ENCODE data around the gene ANKRD11.

The ANKRD11 gene

DNA sequence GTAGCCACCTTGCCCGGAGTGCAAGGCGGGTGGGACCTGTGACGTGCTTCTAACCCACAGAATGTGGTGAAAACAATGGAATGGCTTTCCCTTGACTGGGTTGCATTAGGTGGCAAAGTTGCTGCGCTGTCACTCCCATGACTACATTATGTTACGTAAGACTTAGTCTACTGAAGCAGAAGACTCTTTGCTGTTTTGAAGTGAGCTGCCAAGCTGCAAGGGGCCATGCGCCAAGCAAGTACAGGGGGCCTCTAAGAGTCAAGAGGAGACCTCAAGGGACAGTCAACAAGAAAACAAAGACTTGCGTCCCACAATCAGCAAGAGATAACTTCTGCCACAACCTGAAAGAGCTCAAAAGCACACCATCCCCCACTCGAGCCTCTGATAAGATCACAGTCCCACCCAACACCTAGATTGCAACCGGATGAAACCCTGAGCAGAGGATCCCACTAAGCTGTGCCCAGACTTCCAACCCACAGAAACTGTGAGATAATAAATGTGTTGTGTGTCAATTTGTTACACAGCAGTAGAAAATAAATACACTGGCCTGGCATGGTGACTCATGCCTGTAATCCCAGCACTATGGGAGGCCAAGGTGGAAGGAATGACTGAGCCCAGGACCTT is 16.5 kb downstream of the ANKRD11 start:
- no peak overlapping the region for H3K9ac ChIP-seq (ENCODE audit: low read depth, low read length, poor library complexity, severe bottlenecking)
- no peak for TF ChIP-seq EZH2phosphoT487 (IDR thresholded peaks at IDR 0.05; ENCODE audit: borderline replicate concordance)
- TF ChIP-seq, protein P1, sequence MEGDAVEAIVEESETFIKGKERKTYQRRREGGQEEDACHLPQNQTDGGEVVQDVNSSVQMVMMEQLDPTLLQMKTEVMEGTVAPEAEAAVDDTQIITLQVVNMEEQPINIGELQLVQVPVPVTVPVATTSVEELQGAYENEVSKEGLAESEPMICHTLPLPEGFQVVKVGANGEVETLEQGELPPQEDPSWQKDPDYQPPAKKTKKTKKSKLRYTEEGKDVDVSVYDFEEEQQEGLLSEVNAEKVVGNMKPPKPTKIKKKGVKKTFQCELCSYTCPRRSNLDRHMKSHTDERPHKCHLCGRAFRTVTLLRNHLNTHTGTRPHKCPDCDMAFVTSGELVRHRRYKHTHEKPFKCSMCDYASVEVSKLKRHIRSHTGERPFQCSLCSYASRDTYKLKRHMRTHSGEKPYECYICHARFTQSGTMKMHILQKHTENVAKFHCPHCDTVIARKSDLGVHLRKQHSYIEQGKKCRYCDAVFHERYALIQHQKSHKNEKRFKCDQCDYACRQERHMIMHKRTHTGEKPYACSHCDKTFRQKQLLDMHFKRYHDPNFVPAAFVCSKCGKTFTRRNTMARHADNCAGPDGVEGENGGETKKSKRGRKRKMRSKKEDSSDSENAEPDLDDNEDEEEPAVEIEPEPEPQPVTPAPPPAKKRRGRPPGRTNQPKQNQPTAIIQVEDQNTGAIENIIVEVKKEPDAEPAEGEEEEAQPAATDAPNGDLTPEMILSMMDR (conservative IDR thresholded peaks at IDR 0.05; ENCODE audit: low read length), result no peak
- H4K20me1 ChIP-seq (ENCODE audit: insufficient read depth, low read length, poor library complexity, severe bottlenecking), result peaks cover 72% of the 10 kb centered on the region
- H2AFZ ChIP-seq (ENCODE audit: low read length), result no peak overlapping the region
- no peaks in the 10 kb centered on the region for H3K9me2 ChIP-seq (replicated peaks; ENCODE audit: low read depth, low read length)
- H3K9me3 ChIP-seq (ENCODE audit: insufficient read depth, low read depth, low read length), result no peaks in the 10 kb centered on the region
- H3K4me2 ChIP-seq (ENCODE audit: low read depth, low read length, poor library complexity, severe bottlenecking), result no peak overlapping the region
- H3K36me3 ChIP-seq (ENCODE audit: insufficient read depth, low read length), result no peaks in the 10 kb centered on the region
- H3F3A ChIP-seq (ENCODE audit: low read depth), result no peaks in the 10 kb centered on the region
- no peak overlapping the region for H3K4me3 ChIP-seq (ENCODE audit: low read length, poor library complexity, severe bottlenecking)
- peaks cover 3% of the 10 kb centered on the region for H3K4me1 ChIP-seq (ENCODE audit: insufficient read depth, low read length, poor library complexity, severe bottlenecking)
- peaks cover 98% of the 10 kb centered on the region for H3K79me2 ChIP-seq (ENCODE audit: insufficient read depth, low read length)
- H3K27me3 ChIP-seq (ENCODE audit: insufficient read depth, low read length, poor library complexity, severe bottlenecking), result no peaks in the 10 kb centered on the region

DNA sequence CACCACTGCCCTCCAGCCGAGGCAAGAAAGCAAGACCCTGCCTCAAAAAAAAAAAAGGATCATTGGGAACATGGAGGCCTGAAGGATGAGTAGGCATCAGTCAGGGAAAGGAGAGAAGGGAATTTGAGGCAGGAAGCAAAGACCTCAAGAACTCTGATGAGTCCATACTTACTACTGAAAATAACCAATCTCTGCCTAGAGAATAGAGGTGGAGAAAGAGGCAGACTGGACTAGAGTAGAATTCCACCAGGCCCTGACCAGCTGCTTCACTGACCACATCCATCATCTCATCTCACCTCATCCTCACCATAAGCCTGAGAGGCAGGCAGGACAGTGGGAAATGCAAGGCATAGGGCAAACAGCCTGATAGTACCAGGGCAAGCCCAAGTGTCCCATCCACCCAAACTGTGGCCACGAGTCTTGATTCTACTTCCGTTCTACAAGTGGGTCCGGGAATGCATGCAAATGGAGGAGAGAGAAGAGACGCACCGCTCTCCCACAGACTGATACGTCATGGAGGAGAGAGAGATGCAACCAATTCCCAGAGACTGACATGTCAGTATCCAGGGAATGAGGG is 17.1 kb downstream of the ANKRD11 start:
- Histone ChIP-seq H2AFZ (ENCODE audit: low read length) (no peak overlapping the region), H3K27me3 (ENCODE audit: insufficient read depth, low read length, poor library complexity, severe bottlenecking) (no peaks in the 10 kb centered on the region), H3K9me3 (ENCODE audit: insufficient read depth, low read depth, low read length) (no peaks in the 10 kb centered on the region), H3K4me1 (ENCODE audit: insufficient read depth, low read length, poor library complexity, severe bottlenecking) (peaks cover 3% of the 10 kb centered on the region), H3K9me2 (replicated peaks; ENCODE audit: low read depth, low read length) (no peaks in the 10 kb centered on the region), H3K4me3 (ENCODE audit: low read length, poor library complexity, severe bottlenecking) (no peak overlapping the region), H3F3A (ENCODE audit: low read depth) (no peaks in the 10 kb centered on the region), H3K4me2 (ENCODE audit: low read depth, low read length, poor library complexity, severe bottlenecking) (no peak overlapping the region), H3K79me2 (ENCODE audit: insufficient read depth, low read length) (peaks cover 98% of the 10 kb centered on the region), H4K20me1 (ENCODE audit: insufficient read depth, low read length, poor library complexity, severe bottlenecking) (peaks cover 72% of the 10 kb centered on the region), H3K36me3 (ENCODE audit: insufficient read depth, low read length) (no peaks in the 10 kb centered on the region), H3K9ac (ENCODE audit: low read depth, low read length, poor library complexity, severe bottlenecking) (no peak overlapping the region)
- no peak for TF ChIP-seq EZH2phosphoT487 (IDR thresholded peaks at IDR 0.05; ENCODE audit: borderline replicate concordance)
- TF ChIP-seq, protein P1 (conservative IDR thresholded peaks at IDR 0.05; ENCODE audit: low read length), result no peak

DNA sequence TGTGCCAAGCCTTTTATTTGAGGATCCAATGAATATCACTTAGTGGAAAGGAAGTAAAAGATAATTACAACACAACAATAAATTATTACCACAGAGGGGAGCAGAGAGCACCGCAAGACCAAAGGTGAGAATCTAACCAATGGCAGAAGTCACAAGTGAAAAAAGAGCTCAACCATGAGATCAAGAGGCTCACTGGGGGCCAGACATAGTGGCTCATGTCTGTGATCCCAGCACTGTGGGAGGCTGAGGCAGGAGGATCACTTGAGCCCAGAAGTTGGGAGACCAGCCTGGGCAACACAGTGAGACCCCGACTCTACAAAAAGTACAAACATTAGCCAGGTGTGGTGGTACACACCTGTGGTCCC is 17.7 kb downstream of the ANKRD11 start:
- H2AFZ ChIP-seq (ENCODE audit: low read length), result no peak overlapping the region
- H3K9ac ChIP-seq (ENCODE audit: low read depth, low read length, poor library complexity, severe bottlenecking), result no peak overlapping the region
- H3K79me2 ChIP-seq (ENCODE audit: insufficient read depth, low read length), result peaks cover 98% of the 10 kb centered on the region
- no peaks in the 10 kb centered on the region for H3K27me3 ChIP-seq (ENCODE audit: insufficient read depth, low read length, poor library complexity, severe bottlenecking)
- H3K4me2 ChIP-seq (ENCODE audit: low read depth, low read length, poor library complexity, severe bottlenecking), result no peak overlapping the region
- TF ChIP-seq, protein P1 (conservative IDR thresholded peaks at IDR 0.05; ENCODE audit: low read length), result no peak
- no peak for TF ChIP-seq EZH2phosphoT487 (IDR thresholded peaks at IDR 0.05; ENCODE audit: borderline replicate concordance)
- no peaks in the 10 kb centered on the region for H3K9me2 ChIP-seq (replicated peaks; ENCODE audit: low read depth, low read length)
- H3K9me3 ChIP-seq (ENCODE audit: insufficient read depth, low read depth, low read length), result no peaks in the 10 kb centered on the region
- peaks cover 3% of the 10 kb centered on the region for H3K4me1 ChIP-seq (ENCODE audit: insufficient read depth, low read length, poor library complexity, severe bottlenecking)
- no peak overlapping the region for H3K4me3 ChIP-seq (ENCODE audit: low read length, poor library complexity, severe bottlenecking)
- H3K36me3 ChIP-seq (ENCODE audit: insufficient read depth, low read length), result no peaks in the 10 kb centered on the region
- H3F3A ChIP-seq (ENCODE audit: low read depth), result no peaks in the 10 kb centered on the region
- peaks cover 71% of the 10 kb centered on the region for H4K20me1 ChIP-seq (ENCODE audit: insufficient read depth, low read length, poor library complexity, severe bottlenecking)

Measured in Loucy (cell line).